Renal pelvis (tissue), 4 donors: ENCODE results near the gene IL10. TPM values are rescaled to one million over a fixed set of nuclear protein-coding genes. Genes with fewer than 3 reads are reported as not detected.

Source experiments
- DNase-seq: peaks from one replicate; pipeline ENCODE4 v3.0.0-alpha.2; 2013
- polyA plus RNA-seq, 3 donors: library from polyadenylated mRNA; unstranded; fragments of 120-200 nt; gene quantifications; one replicate each; pipeline ENCODE4 v1.2.1, GENCODE V29; 2013; ENCODE audit not compliant: insufficient read length in 3 of 3

IL10 gene
- polyA plus RNA-seq, 3 donors: 0.07 to 0.65 (median 0.23) TPM

DNA sequence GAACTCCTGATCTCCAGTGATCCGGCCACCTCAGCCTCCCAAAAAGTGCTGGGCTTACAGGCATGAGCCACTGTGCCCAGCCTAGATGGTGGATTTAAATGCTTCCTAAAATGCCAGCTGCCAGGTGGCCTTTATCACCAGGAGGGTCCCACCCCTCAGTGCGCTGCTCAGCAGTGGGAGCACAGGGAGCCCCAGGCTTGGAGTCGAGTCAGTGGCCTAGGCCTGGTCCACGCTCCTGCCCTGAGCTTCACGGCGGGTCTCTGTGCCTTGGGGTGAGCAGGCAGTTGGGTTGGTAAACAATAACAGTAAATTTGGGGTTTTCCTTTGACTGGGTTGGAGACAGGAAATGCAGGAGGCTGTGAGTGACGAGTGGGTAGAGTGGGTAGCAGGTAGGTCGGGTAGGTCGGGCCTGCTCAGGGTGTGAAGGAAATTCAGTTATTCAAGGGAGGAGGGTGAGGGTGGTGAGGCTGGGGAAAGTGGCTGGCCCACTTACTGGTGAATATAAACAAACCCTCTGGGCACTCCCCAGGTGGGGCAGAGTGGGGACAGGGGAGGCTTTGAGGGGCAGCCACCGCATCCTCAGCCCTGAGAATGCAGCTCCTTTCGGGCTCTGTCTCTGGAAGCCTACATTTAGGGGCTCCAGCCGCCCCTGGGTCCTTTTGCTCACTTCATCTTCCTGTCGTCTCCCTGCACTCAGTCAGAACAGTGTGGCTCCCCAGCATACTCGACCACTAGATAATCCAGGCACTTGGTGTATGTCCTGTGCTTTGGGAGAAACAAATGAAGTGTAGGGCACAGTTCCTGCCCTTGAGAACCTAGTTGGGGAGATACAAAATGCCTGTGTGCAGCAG, 35.2 kb downstream of the IL10 start:
- no peak for DNase-seq

DNA sequence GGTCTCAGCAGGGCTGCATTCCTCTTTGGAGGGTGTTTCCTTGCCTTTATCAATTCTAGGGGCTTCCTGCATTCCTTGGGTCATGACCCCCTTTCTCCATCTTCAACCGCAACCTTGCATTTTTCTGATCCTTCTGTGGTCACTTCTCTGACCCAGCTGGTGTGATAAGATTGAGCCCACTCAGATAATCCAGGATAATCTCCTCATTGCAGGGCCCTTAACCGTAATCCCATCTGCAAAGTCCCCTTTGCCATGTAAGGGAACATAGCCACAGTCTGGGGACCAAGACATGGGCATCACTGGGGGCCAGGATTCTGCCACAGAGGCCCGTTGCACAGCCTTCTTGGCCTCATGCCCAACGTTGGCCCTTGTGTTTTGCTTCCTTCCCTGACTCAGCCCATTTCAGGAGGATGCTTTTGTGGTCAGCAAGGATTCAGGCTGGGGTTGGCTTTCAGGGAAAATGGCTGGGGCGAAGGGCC, 36.7 kb downstream of the IL10 start:
- DNase-seq: no peak

DNA sequence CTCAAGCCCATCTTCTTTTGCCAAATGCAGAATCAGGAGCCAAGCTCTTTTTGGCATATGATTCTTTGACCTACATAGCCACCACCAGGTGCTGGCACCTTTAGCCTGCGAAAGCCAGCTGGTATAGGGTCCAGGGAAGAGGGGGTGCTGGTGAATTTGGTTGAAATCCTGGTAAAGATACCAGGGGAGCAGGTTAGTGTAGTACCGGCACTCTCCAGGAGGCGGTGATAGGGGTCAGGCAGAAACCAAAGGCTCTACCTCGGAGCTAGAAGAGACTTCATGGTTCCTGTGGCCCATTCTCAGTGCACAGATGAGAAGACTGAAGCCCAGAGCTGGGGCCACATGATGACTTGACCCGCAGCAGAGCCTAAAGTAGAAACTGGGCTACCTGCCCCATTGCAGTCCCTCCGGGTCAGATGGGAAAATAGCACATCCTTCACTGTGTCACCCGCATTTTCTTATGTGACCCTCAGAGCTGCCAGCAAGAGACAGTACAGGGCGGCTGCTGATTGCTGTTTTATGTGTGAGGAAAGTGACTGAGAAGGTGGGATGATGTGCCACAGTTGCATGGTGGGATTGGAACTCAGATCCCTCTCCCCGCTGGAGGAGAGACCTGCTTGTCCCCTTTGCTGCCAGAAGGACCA, 37.7 kb downstream of the IL10 start:
- no peak for DNase-seq

GRCh38 chr1:206732992-206733391, 39.3 kb downstream of the IL10 start:
- no peak for DNase-seq

- no peak for DNase-seq
Observed at GRCh38 chr1:206732508-206732907, 39.8 kb downstream of the IL10 start.

DNA sequence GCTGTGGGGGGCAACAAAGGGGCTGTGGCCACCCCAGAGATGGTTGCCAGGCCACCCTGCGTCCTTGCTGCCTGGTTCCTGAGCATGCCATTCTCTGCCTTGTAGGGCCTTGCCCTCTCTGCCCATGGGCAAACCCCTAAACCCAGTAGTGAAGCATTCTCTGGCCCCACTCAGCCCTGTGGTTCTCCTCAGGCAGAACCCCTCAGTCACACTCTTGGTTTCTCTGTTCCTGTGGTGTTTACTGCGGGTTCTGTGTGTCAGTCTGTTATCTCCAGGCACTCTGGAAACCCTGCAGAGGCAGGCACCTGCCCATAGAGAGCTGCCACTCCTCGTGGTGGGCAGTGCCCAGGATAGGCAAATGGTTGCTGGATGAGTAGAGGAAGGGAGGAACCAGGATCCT, 42.8 kb downstream of the IL10 start:
- no peak for DNase-seq

DNA sequence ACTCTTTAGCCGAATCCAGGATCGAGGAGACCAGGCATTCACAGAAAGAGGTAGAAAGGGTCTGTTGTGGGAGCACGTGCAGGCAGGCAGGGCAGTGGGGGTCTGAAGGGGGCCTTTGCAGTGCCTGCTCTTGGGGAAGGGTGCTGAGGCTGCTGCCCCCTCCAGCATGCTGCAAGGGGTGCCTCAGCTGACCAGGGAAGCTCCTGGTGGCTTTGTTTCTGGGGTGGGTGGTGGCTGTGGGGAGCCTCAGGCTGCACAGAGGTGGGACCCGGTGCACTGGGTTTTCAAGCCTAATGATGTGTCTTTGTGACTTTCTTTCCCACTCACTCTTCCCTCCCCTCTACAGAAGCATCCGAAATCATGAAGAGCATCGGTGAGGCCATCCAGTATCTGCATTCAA, 43.2 kb downstream of the IL10 start:
- DNase-seq: no peak

DNA sequence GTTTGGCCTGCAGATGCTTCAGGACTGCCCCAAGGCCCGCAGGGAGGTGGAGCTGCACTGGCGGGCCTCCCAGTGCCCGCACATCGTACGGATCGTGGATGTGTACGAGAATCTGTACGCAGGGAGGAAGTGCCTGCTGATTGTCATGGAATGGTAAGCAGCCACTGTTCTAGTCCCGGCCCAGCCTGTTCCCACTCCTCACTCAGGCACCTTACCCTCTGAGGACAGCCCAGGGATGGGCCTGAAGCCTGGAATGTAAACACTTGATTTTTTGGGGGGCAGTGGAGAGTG, 43.7 kb downstream of the IL10 start:
- DNase-seq: no peak

DNA sequence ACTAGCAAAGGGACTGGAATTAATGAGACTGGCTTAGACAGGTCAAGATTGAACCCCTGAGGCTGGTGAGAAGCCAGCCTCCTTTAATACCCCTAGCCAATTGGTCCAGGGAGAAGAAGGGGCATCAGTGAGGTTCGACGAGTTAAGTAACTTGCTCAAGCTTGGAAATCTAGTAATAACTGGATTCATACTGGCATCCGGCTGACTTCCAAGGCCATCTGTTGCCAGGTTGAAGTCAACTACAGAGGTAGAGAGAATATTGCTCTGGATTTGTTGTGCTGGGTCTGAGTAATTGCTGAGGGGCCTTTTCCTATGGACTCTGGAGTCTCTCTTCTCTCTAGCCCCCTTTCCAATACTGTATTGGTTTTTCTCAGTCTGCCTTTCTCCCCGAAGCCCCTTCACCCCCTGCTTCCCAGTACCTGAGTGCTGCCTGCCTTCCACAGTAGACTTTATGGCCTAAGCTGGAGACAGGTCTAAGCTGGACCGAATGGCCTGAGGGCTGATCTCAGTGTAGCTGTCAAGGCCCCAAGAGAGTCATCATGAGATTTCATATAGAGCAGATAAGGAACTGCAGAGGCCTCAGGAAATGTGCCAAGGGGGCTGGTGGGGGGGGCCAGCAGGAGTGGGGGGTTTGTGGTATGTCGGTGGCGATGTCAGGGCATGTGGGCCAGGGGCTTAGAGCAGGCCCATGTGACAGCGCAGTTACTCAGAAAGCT, 44.2 kb downstream of the IL10 start:
- no peak for DNase-seq

DNA sequence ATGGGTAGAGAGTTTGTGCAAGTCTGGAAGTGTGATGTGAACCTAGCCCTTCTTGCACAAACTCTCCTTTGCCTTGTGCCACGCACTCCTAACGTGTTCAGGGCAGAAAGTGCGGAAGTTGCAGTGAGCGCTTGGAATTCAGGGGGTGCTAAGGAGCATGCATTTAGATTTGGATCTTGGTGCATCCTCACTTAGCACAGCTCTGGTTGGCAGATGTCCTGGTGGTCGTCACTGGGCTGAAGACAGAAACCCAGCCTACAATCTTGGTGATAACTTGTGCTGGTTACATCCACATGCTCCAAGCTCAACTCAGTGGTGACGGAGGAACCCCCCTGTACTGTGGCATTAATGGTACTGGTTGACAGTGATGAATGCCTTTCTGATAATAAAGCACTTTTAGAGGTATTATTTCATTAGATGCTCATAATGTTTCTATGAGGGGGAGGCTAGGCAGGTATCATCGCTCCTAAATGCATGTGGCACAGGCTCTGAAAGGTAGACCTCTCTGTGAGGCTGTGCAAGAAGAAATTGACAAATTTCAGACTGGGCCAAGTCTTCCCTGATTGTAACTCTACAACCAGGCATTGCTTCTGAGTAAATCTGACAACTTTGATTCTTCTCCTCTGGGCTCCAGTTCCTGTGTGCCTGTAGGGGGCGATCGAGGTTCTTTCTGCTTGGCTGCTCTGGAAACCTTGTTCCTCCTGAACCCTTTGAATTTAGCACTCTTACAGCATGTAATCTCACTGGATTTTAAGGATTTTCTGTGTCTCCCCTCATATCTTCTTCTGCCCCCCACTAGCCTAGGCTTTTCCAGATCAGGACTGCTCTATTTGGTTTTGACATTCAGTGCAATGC, 47.0 kb downstream of the IL10 start:
- DNase-seq: no peak

DNA sequence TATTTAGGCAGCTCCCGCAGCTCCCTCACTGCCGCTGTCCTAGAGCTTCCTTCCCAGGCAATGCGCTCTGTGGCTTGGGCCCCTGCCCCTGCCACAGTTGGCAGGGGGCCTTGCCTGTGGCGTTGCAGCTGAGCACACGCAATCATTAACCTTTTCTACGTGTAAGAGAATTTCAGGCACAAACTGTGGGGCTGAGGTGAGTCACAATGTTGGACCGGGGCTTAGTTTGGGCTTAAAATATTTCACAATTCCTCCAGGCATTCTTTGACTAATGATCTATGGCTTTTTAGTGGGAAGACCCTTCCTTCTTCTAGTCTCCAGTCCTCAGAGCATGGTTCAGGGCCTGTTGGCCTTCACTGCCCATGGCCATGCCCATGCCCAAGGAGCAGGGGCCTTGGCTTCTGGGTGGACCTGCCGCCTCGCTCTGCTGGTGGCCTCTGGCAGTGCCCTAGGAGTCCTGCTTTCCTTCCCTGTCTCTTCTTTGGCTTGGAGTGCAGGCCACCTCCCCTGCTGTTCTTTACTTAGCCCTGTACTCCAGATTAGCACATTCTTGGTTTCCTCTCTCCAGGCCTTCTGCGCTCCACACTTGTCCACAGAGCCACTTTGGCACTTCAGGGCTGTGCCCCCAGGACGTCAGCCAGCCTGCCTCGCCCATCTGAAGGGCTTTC, 48.4 kb downstream of the IL10 start:
- no peak for DNase-seq

GRCh38 chr1:206723462-206723804, 48.9 kb downstream of the IL10 start:
- no peak for DNase-seq

- no peak for DNase-seq
Observed at GRCh38 chr1:206722751-206723461, 49.4 kb downstream of the IL10 start.

DNA sequence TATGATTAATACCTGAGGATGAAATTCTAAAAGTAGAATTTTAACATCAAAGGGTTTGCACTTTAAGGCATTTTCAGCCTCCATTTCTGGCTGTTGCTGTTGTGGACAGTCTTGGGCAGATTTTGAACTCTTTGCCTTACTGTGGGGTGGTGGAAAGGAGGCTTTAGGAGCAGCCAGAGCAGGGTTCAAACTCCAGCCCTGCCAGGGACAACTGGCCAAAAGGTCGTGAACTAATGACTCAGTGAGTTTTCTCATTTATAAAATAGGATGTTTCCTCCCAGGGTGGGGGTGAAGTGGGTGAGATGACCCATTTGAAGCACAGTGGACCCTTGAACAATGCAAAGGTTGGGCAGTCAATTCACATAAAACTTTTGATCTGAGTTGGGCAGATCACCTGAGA, 50.8 kb downstream of the IL10 start:
- no peak for DNase-seq

DNA sequence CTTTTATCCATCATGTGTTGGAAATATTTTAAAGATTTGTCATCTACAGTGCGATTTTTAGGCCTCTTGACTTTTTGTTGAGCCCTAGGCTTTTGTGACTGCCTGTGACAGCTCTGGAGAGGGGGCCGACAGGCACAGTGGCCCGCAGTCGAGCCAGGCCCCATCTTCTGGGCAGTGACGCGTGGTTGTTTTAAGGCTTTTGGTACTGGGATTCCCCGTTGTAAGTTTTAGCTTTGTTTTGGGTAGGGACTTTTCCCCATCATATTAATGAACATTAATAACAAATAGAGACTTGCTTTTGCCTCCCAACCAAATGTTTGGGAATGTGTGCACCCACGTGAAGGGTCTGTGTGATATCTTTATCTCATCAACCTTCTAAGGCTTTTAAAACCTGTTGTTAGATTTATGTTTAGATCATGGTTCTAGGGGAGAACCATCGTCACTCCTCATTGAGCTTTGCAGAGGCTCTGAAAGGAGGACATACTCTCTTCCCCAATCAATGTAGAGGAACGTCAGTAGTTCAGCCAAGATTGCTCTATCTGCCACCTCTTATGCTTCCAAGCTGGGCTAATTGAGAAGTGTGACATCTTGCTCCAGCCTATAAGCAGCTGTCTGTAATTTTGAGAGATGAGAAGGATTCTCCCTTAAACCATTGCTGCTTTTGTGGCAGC, 53.0 kb downstream of the IL10 start:
- DNase-seq: no peak

GRCh38 chr1:206717674-206717989, 54.7 kb downstream of the IL10 start:
- no peak for DNase-seq
